Measurements from ENCODE around the gene MLEC. TPM values are rescaled to one million over a fixed set of nuclear protein-coding genes. Genes with fewer than 3 reads are reported as not detected.

MLEC gene
- polyA plus RNA-seq, 1 experiment, result 34.3 TPM

DNA sequence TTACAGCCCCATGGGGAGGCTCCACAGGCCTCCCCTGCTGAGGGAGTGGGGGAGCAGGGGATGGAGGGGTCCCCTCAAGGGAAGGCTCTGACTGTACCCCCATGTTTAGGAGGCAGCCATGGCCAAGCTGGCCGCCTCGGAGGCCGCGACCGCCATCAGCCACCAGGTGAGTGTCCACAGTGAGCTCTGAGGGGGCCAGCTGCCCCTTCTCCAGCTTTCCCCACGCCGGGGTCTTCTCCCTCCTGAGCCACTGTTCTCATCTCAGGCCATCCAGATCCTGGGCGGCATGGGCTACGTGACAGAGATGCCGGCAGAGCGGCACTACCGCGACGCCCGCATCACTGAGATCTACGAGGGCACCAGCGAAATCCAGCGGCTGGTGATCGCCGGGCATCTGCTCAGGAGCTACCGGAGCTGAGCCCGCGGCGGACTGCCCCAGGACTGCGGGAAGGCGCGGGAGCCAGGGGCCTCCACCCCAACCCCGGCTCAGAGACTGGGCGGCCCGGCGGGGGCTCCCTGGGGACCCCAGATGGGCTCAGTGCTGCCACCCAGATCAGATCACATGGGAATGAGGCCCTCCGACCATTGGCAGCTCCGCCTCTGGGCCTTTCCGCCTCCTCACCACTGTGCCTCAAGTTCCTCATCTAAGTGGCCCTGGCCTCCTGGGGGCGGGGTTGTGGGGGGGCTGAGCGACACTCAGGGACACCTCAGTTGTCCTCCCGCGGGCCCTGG is 52.2 kb downstream of the MLEC start:
- ChIA-PET POLR2A (no interaction called here), CTCF (interaction anchor here (2.1 kb wide), 1 partner anchor 233 kb away, joined by 7 read pairs; no protein-coding TSS in a partner anchor)
- Histone ChIP-seq H3K36me3 (ENCODE audit: control insufficient read depth, insufficient read depth, low read length) (peaks cover 4% of the 10 kb centered on the region; the same call in 1 of the 2 replicates), H3K27me3 (ENCODE audit: control insufficient read depth, insufficient read depth, low read length) (no peaks in the 10 kb centered on the region), H3K4me3 (ENCODE audit: low read depth, low read length) (no peak overlapping the region)
- TF ChIP-seq, protein P1, sequence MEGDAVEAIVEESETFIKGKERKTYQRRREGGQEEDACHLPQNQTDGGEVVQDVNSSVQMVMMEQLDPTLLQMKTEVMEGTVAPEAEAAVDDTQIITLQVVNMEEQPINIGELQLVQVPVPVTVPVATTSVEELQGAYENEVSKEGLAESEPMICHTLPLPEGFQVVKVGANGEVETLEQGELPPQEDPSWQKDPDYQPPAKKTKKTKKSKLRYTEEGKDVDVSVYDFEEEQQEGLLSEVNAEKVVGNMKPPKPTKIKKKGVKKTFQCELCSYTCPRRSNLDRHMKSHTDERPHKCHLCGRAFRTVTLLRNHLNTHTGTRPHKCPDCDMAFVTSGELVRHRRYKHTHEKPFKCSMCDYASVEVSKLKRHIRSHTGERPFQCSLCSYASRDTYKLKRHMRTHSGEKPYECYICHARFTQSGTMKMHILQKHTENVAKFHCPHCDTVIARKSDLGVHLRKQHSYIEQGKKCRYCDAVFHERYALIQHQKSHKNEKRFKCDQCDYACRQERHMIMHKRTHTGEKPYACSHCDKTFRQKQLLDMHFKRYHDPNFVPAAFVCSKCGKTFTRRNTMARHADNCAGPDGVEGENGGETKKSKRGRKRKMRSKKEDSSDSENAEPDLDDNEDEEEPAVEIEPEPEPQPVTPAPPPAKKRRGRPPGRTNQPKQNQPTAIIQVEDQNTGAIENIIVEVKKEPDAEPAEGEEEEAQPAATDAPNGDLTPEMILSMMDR (IDR thresholded peaks at IDR 0.05; ENCODE audit: insufficient read depth, low read depth, low read length), result no peak
- DNase-seq (ENCODE audit: low read depth), result no peak

DNA sequence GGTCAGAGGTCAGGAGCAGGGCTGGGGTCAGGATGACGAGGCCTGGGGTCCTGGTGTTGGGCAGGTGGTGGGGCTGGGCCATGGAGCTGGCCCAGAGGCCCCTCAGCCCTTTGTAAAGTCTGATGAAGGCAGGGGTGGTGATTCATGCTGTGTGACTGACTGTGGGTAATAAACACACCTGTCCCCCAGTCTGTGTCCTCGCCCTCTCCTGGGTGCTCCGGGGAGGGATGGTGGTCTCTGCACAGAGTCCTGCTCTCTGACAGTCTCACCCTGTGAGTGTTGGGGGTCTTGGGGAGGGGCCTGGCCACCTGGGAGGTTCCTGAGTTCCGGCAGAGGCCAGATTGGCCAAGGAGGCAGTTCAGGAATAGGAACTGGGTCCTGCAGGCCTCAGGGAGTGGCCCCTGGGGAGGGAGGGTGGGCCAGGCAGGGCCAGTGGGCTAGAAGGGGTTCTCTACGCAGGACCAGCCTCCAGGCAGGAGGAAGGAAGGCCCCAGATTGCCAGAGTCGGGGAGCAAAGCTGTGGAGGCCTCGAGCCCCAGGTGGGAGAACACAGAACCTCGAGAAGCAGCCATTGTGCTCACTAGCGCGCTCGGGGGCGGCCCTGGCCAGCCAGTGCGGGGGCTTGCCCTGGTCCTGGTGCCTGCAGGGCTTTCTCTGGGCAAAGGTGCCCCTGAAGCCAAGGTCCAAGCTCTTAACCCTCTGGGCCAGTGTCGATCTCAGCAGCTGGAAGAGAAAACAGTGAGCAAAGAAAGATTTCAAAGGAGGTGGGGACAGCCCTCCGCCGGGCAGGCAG is 53.1 kb downstream of the MLEC start:
- TF ChIP-seq, protein P1 (IDR thresholded peaks at IDR 0.05; ENCODE audit: insufficient read depth, low read depth, low read length), result no peak
- no peak for DNase-seq (ENCODE audit: low read depth)
- Histone ChIP-seq H3K27me3 (ENCODE audit: control insufficient read depth, insufficient read depth, low read length) (no peaks in the 10 kb centered on the region), H3K36me3 (ENCODE audit: control insufficient read depth, insufficient read depth, low read length) (peaks cover 4% of the 10 kb centered on the region; the same call in 1 of the 2 replicates), H3K4me3 (ENCODE audit: low read depth, low read length) (no peak overlapping the region)
- ChIA-PET POLR2A (no interaction called here), CTCF (no interaction called here)

DNA sequence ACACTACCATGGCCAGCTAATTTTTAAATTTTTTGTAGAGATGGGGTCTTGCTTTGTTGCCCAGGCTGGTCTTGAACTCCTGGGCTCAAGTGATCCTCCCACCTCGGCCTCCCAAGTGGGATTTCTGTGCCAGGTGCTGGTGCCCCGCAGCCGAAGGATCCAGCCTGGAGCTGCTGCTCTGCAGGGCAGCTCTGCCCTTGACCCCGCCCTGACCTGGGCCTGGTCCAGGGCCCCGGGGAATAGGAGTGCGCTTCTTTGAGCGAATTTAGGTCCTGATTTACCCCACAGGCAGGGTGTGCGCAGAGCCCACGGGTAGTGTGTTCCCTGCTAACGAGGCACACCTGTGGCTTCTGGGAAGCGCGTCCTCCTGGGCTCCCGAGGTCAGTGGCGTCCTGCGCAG is 53.9 kb downstream of the MLEC start:
- TF ChIP-seq, protein P1 (IDR thresholded peaks at IDR 0.05; ENCODE audit: insufficient read depth, low read depth, low read length), result no peak
- ChIA-PET POLR2A (no interaction called here), CTCF (no interaction called here)
- H3K4me3 ChIP-seq (ENCODE audit: low read depth, low read length), result no peak overlapping the region
- H3K36me3 ChIP-seq (ENCODE audit: control insufficient read depth, insufficient read depth, low read length), result peaks cover 4% of the 10 kb centered on the region; the same call in 1 of the 2 replicates
- DNase-seq (ENCODE audit: low read depth), result no peak
- no peaks in the 10 kb centered on the region for H3K27me3 ChIP-seq (ENCODE audit: control insufficient read depth, insufficient read depth, low read length)

DNA sequence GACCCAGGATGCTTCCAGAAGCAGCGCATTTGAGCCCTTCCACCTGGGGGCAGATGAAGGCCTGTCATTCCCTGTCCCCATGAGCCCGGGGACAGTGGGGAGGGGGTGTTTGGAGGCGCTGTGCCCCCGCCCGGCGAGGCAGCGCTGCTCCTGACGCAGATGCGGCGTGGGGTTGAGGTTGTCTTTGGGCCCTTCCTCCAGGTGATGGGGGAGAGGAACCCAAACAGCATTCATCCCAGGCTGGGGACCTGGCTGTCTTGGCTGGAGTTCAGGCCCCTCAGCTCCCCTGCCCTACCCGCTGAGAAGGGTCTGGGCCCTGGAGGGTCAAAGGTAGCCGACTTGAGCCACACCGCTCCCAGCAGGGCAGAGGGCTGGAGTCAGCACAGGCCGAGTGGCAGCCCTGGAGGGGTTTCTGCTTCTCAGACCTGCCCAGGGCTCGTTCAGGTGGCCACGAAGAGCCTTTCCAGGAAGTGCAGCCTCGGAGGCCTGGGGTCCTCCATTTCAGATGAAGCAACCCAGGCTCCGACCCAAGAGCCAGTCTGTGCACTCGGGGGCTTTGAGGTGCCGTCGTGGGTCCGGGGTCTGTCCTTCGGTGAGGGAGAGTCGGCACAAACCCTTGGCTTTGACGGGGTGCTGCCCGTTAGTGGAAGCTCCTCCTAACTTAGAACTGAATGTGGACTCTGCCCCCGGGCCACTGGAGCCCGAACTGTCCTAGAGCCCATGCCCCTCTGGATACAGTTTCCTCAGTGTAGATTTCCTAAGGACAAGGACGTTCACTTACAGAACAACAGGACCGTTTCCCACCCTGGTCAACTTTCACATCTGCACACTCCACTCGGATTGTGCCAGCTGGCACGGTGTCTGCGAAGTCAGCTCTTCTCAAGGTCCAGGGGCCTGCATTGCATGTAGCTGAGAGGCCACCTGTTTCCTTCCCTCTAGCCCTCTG is 54.8 kb downstream of the MLEC start:
- POLR2A ChIA-PET, result no interaction called here
- no peak for DNase-seq (ENCODE audit: low read depth)
- CTCF ChIA-PET, result no interaction called here

More for the DNA sequence above, 54.8 kb downstream of the MLEC start:
- no peaks in the 10 kb centered on the region for H3K27me3 ChIP-seq (ENCODE audit: control insufficient read depth, insufficient read depth, low read length)
- H3K4me3 ChIP-seq (ENCODE audit: low read depth, low read length), result no peak overlapping the region
- TF ChIP-seq, protein P1 (IDR thresholded peaks at IDR 0.05; ENCODE audit: insufficient read depth, low read depth, low read length), result no peak
- H3K36me3 ChIP-seq (ENCODE audit: control insufficient read depth, insufficient read depth, low read length), result peaks cover 3% of the 10 kb centered on the region; the same call in 1 of the 2 replicates
